Liver (tissue), 9 donors: ENCODE results near the gene OLA1. TPM values are rescaled to one million over a fixed set of nuclear protein-coding genes. Genes with fewer than 3 reads are reported as not detected.

Experiments
- DNase-seq: peaks from one replicate; pipeline ENCODE4 v3.0.0-alpha.2; 2017; ENCODE audit warnings: low spot score
- H3K27ac ChIP-seq, 2 donors: one replicate each; pipeline ENCODE4 v1.7.0; 2013; ENCODE audit warnings: inconsistent platforms in 2 of 2, low read length in 2 of 2, control low read depth in 1 of 2, low read depth in 1 of 2, mild to moderate bottlenecking in 1 of 2
- H3K27me3 ChIP-seq, 4 donors: one replicate each; pipeline versions ENCODE4 v1.6.1 to v1.7.0; 2013; ENCODE audit warnings: low read length in 3 of 4, inconsistent platforms in 1 of 4, mild to moderate bottlenecking in 1 of 4, moderate library complexity in 1 of 4; ENCODE audit not compliant: control insufficient read depth in 4 of 4, insufficient read depth in 4 of 4
- H3K36me3 ChIP-seq, 4 donors: one replicate each; pipeline versions ENCODE4 v1.6.1 to v1.7.0; 2013; ENCODE audit warnings: low read length in 3 of 4, mild to moderate bottlenecking in 3 of 4, low read depth in 1 of 4, moderate library complexity in 1 of 4; ENCODE audit not compliant: control insufficient read depth in 4 of 4, insufficient read depth in 3 of 4
- H3K4me1 ChIP-seq, 4 donors: one replicate each; pipeline versions ENCODE4 v1.6.1 to v1.7.0; 2013; ENCODE audit warnings: low read length in 3 of 4, mild to moderate bottlenecking in 3 of 4, moderate library complexity in 1 of 4; ENCODE audit not compliant: control insufficient read depth in 4 of 4, insufficient read depth in 4 of 4
- H3K4me3 ChIP-seq, 3 donors: one replicate each; pipeline versions ENCODE4 v1.6.1 to v1.7.0; 2013; ENCODE audit warnings: low read length in 3 of 3, control low read depth in 1 of 3, low read depth in 1 of 3, mild to moderate bottlenecking in 1 of 3
- H3K9ac ChIP-seq, 2 donors: one replicate each; pipeline ENCODE4 v1.7.0; 2013; ENCODE audit warnings: low read length in 2 of 2, mild to moderate bottlenecking in 2 of 2, moderate library complexity in 2 of 2, control low read depth in 1 of 2, low read depth in 1 of 2
- H3K9me3 ChIP-seq, 4 donors: one replicate each; pipeline versions ENCODE4 v1.6.1 to v1.7.0; 2013; ENCODE audit warnings: low read length in 3 of 4; ENCODE audit not compliant: control insufficient read depth in 4 of 4
- ATF3 ChIP-seq: IDR thresholded peaks from 2 replicates; pipeline ENCODE4 v1.6.1; 2016; ENCODE audit warnings: antibody characterized with exemption
- EGR1 ChIP-seq, 2 donors: IDR thresholded peaks; 2 replicates each; pipeline ENCODE4 v1.6.1; 2016 to 2018; ENCODE audit warnings: antibody characterized with exemption in 2 of 2, low read depth in 2 of 2
- FOXA1 ChIP-seq: IDR thresholded peaks from 2 replicates; pipeline ENCODE4 v1.6.1; 2016; ENCODE audit warnings: antibody characterized with exemption
- FOXA2 ChIP-seq: IDR thresholded peaks from 2 replicates; pipeline ENCODE4 v1.6.1; 2016; ENCODE audit warnings: antibody characterized with exemption
- GABPA ChIP-seq, 2 donors: IDR thresholded peaks in 1 of 2; conservative IDR thresholded peaks in 1 of 2; 2 replicates each; pipeline ENCODE4 v1.6.1; 2016; ENCODE audit warnings: antibody characterized with exemption in 2 of 2, mild to moderate bottlenecking in 1 of 2, moderate library complexity in 1 of 2
- HNF4A ChIP-seq, 2 donors: conservative IDR thresholded peaks; 2 replicates each; pipeline ENCODE4 v1.6.1; 2016; ENCODE audit warnings: antibody characterized with exemption in 2 of 2, mild to moderate bottlenecking in 2 of 2
- HNF4G ChIP-seq: IDR thresholded peaks from 2 replicates; pipeline ENCODE4 v1.6.1; 2016; ENCODE audit warnings: antibody characterized with exemption
- JUND ChIP-seq, 2 donors: IDR thresholded peaks; 2 replicates each; pipeline ENCODE4 v1.6.1; 2016; ENCODE audit warnings: antibody characterized with exemption in 2 of 2
- NR2F2 ChIP-seq: IDR thresholded peaks from 2 replicates; pipeline ENCODE4 v1.6.1; 2016; ENCODE audit warnings: antibody characterized with exemption
- RAD21 ChIP-seq, 2 donors: IDR thresholded peaks; 2 replicates each; pipeline ENCODE4 v1.6.1; 2016; ENCODE audit warnings: antibody characterized with exemption in 2 of 2, mild to moderate bottlenecking in 2 of 2
- REST ChIP-seq: IDR thresholded peaks from 2 replicates; pipeline ENCODE4 v1.6.1; 2016; ENCODE audit warnings: antibody characterized with exemption, mild to moderate bottlenecking
- RXRA ChIP-seq, 2 donors: IDR thresholded peaks; 2 replicates each; pipeline ENCODE4 v1.6.1; 2017 to 2018; ENCODE audit warnings: antibody characterized with exemption in 2 of 2, mild to moderate bottlenecking in 1 of 2
- SP1 ChIP-seq: IDR thresholded peaks from 2 replicates; pipeline ENCODE4 v1.6.1; 2018; ENCODE audit warnings: antibody characterized with exemption, mild to moderate bottlenecking
- YY1 ChIP-seq: IDR thresholded peaks from 2 replicates; pipeline ENCODE4 v1.6.1; 2016; ENCODE audit warnings: antibody characterized with exemption, mild to moderate bottlenecking
- ZBTB33 ChIP-seq: IDR thresholded peaks from 2 replicates; pipeline ENCODE4 v1.6.1; 2016; ENCODE audit warnings: antibody characterized with exemption
- WGBS: extraction: QIAGEN DNeasy Blood & Tissue Kit; methylation state at CpG from one replicate; pipeline ENCODE4 v1.1.7; 2013; 5-methylcytosine and 5-hydroxymethylcytosine counted together
- polyA plus RNA-seq, 2 donors: library from polyadenylated mRNA; stranded (reverse) in 1 of 2; unstranded in 1 of 2; fragments of 200-250 nt in 1 of 2; fragments of >200 nt in 1 of 2; fragmentation: Nextera tagmentation in 1 of 2; extraction: Ambion mirVana in 1 of 2; gene quantifications; one replicate each; pipeline versions ENCODE4 v1.2.1 to v1.2.3, GENCODE V29; 2013 to 2015
- total RNA-seq, 2 donors: library from RNA; depleted of rRNA; stranded (reverse); fragments of >200 nt; gene quantifications; one replicate each; pipeline ENCODE4 v1.2.3, GENCODE V29; 2014
- donor health status: healthy.
- donor health status: healthy.
- donor health status: healthy.
- donor health status: healthy.
- donor health status: healthy.

The OLA1 gene
- total and polyA plus RNA-seq, 4 donors: 23.4 to 38.1 (median 32.3) TPM

- H3K9ac ChIP-seq: no peak overlapping the region
- no peak for DNase-seq
- H3K4me3 ChIP-seq: no peak overlapping the region
- TF ChIP-seq GABPA (IDR thresholded peaks at IDR 0.05 in 1 of 2, conservative IDR thresholded peaks at IDR 0.05 in 1 of 2) (no peak), FOXA2 (no peak), YY1 (no peak), ATF3 (no peak), HNF4A (conservative IDR thresholded peaks at IDR 0.05) (no peak), SP1 (no peak), JUND (IDR thresholded peaks at IDR 0.05) (no peak), HNF4G (no peak), RAD21 (IDR thresholded peaks at IDR 0.05) (no peak), EGR1 (IDR thresholded peaks at IDR 0.05; ENCODE audit: low read depth in 2 of 2) (no peak), RXRA (IDR thresholded peaks at IDR 0.05) (no peak), FOXA1 (no peak)
- no peak overlapping the region for H3K27ac ChIP-seq
- no peaks in the 10 kb centered on the region for H3K27me3 ChIP-seq
- no peaks in the 10 kb centered on the region for H3K36me3 ChIP-seq
- H3K4me1 ChIP-seq: no peaks in the 10 kb centered on the region
- 84% methylated on average over 2 of the region's 2 CpGs for WGBS
- H3K9me3 ChIP-seq: no peaks in the 10 kb centered on the region
Observed at GRCh38 chr2:174067815-174068214, 180.5 kb downstream of the OLA1 start.

GRCh38 chr2:174066871-174067270 lies 181.5 kb downstream of the OLA1 start:
- Histone ChIP-seq H3K36me3 (no peaks in the 10 kb centered on the region), H3K4me3 (no peak overlapping the region), H3K4me1 (no peaks in the 10 kb centered on the region), H3K9me3 (no peaks in the 10 kb centered on the region), H3K9ac (no peak overlapping the region), H3K27me3 (no peaks in the 10 kb centered on the region), H3K27ac (no peak overlapping the region)
- WGBS: 83% methylated on average over 7 of the region's 7 CpGs
- no peak for DNase-seq
- no peak for TF ChIP-seq REST
- no peak for TF ChIP-seq NR2F2
- no peak for TF ChIP-seq ATF3
- TF ChIP-seq ZBTB33: no peak
